GM10266 (cell line): ENCODE results near the gene UBALD2.

Experiments
- DNase-seq: peaks from one replicate; pipeline ENCODE4 v3.0.0; 2012; ENCODE audit errors: extremely low spot score
- TF ChIP-seq, protein P1 (sequence below): IDR thresholded peaks from 2 replicates; pipeline ENCODE4 v1.5.1; 2012; ENCODE audit warnings: mild to moderate bottlenecking, low read depth; ENCODE audit not compliant: control insufficient read depth, insufficient read depth; ENCODE audit errors: missing control alignments

Gene UBALD2

DNA sequence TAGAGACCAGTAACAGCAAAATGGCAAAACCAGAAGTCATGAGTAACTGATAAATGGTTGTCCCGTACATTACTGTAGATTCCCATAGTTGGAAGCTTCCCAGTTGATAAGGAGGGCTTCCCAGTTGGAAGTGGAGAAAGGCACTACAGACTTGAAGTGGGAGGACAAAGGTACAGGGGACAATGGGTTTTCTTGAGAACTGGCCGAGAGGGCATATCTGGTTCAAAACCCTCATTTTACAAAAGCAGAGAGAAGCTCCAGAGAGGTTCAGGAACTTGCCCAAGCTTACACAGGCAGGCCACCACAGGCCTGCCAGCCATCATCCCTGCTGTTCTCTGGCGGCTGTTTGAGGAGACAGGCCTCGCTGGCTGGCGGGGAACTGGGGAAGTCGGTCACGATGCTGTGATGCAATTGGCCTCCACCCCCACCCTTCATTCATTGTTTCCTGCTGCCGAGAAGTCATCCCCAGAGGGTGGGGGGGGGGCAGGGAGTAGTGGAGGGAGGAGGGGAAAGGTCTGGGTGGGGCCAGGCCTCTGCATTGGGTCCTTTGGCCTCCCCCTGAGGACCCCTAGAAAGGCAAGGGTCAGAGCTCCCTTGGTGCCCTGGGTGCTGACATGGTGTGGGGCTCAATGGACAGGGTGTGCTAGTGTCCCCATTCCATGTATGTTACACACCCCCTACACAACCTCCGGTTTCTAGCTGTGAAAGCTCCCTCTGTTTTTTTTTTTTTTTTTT is 3.0 kb downstream of the UBALD2 start:
- DNase-seq = peak; percentile 71
- TF ChIP-seq, protein P1, sequence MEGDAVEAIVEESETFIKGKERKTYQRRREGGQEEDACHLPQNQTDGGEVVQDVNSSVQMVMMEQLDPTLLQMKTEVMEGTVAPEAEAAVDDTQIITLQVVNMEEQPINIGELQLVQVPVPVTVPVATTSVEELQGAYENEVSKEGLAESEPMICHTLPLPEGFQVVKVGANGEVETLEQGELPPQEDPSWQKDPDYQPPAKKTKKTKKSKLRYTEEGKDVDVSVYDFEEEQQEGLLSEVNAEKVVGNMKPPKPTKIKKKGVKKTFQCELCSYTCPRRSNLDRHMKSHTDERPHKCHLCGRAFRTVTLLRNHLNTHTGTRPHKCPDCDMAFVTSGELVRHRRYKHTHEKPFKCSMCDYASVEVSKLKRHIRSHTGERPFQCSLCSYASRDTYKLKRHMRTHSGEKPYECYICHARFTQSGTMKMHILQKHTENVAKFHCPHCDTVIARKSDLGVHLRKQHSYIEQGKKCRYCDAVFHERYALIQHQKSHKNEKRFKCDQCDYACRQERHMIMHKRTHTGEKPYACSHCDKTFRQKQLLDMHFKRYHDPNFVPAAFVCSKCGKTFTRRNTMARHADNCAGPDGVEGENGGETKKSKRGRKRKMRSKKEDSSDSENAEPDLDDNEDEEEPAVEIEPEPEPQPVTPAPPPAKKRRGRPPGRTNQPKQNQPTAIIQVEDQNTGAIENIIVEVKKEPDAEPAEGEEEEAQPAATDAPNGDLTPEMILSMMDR = no peak

DNA sequence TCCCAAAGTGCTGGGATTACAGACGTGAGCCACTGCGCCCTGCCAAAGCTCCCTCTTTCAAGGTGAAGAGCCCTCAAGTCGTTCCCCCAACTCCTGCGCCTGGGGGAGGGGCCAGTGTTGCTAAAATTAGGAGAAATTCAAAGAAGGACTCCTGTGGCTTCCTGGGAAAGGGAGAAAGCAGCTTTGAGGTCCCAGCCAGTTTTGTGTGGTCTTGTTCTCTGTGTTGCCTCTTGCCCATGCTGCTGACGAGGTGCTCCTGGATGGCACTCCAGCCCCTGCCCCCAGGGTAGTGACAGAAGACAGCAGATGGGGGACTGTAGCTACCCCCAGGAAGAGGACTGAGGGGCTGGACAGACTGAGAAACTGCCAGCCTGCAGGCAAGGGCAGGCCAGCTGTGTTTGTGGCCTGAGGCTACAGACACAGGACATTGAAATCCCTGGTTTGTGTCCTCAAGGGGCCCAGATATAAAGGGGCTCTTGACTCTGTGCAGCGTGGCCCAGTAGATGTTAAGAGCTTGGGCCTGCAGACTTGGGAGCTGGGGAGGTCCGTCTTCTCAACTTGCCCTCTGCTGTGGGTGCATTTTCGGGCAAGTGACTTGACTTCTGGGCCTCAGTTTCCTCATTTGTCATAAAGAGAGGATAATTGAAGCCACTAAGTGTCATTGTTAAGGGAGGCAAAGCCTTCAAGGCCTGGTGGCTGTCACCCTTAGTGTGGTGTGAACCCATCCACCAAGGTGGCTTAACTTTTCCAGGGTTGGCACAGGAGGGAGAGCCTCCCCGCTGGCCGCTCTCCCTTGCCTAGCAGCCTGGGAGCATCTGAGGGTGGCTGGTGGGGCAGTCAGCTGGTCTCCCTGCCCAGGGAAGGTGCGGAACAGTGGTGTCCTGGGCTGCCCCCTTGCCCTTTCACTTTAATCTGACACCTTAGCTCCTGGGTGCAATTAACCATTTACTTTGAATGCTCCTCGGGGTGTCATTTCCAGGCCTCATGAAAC is 4.1 kb downstream of the UBALD2 start:
- no peak for DNase-seq

DNA sequence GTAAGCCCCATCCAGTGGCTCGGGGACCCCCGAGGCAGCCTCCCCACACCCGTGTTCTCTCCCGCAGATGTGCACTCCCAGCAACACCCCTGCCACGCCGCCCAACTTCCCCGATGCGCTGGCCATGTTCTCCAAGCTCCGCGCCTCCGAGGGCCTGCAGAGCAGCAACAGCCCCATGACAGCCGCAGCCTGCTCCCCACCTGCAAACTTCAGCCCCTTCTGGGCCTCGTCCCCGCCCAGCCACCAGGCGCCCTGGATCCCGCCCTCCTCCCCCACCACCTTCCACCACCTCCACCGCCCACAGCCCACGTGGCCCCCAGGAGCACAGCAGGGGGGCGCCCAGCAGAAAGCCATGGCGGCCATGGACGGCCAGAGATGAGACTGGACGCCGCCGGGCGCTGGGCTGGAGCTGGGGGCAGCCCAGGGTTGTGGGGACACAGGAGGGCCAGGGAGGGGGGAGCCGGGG is 5.0 kb downstream of the UBALD2 start:
- TF ChIP-seq, protein P1 = no peak

More for the DNA sequence above, 4.1 kb downstream of the UBALD2 start:
- TF ChIP-seq, protein P1 = no peak

DNA sequence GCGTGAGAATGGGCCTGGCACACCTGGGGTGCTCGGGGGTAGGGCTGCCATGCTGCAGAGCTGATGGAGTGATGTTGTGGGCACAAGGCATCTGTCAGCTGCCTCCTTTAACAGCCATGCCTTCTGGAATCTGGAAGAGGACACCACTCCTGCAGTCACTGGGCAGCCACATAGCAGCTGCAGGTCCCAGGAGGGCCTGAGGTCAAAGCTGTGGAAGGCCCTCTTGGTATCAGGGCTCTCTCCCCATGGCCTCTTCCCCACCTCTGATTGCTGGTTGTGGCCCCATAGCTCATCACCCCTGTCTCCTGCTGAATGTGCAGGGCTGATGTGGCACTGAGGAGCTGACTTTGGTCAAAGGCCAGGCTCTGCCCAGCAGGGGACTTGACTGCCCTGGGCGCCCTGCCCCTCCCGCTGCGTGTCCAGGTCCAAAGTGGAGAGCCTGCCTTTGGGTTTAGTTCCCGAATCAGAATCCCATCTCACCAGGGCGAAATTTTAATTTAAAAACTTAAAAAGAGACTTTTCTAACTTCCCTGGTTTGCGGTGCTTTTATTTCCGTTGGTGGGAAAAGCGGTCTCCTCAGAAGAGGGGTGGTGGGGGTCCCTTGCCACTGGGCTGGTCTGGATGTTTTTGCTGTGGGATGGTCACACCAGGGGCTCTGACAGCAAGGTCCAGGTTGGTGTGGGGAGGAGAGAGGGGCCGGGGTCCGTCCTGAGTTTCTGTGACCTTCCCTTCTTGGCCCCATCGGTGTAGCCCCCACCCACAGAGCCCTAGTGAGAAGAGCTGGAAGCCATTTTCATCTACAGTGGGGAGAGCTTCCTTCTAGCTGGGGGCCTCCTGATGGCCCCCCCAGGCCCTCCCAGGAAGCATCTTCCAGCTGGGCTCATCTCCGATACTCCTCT is 5.9 kb downstream of the UBALD2 start:
- TF ChIP-seq, protein P1 = no peak
- DNase-seq = no peak

More for the DNA sequence above, 5.0 kb downstream of the UBALD2 start:
- no peak for DNase-seq

DNA sequence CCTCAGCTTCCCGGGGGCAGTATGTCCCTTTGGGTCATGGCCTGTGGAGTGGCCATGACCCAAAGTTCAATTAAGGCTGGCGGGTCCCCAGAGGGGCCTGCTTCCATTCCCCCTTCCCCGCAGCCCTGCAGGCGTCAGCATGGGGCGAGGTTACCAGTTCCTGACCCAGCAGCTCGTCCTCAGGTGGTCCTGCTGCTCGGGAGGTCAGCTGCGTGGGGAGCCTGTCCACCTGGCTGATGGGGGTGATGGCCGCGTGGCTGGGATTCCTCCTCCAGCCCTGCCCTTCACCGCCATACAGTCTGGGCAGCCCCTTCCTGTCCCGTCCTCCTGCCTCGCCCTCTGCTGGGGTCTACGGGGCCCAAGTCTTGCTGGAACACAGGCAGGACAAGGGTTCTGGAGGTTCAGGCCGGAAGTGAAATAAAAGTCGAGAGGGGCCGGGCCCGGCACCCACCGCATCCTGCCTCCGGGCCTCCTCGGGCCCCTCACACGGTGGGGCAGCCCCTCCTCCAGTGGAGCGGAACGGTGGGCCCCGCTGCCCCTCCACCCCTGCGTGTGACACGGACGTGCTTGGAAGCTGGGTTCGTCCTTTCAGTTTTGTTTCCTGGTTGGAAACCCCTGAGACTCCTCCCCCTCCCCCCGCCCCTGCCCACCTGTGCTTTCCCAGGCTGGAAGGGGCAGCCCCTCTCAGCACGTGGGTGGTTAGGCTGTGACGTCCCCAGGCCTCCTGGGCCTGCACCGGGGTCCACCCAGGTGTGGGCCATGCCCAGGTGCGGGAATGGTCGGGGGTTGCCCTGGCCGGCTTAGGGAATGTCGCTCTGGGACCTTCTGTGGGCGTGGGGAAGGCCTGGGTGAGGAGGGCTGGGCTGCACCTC is 6.8 kb downstream of the UBALD2 start:
- DNase-seq = peak; percentile 92
- TF ChIP-seq, protein P1 = peak; percentile 28
